ENCODE results near the gene BACE2.

BACE2 gene

DNA sequence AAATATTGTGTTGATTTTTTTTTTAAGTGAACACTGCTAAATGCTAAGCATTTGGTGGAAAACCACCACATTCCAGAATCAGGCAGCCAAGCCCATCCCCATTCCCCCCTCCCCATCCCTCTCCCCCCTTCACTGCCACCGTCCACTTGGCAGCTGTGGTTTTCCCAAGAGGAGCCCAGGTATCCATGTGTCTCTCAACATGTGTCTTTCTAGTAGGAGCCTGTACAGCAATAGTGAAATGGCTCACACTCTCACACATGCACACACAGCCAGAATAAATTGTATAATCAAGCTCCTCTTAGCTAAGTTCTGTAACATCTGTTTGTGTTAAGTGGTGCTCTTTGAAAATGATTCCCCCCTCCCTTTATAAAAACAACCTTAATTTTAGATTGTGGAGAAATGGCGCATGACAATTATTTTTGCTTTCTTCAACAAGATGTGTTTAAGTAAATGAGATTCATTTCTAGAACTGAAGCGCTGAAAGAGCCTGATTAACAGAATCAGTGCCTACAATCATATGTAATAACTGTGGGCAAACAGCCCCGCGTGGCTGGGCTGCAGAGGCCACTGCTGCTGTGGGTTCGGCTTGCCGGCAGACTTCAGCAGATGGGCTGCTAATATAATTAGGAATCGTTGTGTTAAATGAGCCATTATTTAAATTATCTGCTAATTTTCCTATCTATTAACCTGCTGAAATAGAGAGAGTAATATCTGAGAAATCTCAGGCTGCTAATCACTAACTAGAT lies 43.3 kb downstream of the BACE2 start:
- DNase-seq (ENCODE audit: low read depth in 2 of 2, low spot score in 1 of 2) = no peak

DNA sequence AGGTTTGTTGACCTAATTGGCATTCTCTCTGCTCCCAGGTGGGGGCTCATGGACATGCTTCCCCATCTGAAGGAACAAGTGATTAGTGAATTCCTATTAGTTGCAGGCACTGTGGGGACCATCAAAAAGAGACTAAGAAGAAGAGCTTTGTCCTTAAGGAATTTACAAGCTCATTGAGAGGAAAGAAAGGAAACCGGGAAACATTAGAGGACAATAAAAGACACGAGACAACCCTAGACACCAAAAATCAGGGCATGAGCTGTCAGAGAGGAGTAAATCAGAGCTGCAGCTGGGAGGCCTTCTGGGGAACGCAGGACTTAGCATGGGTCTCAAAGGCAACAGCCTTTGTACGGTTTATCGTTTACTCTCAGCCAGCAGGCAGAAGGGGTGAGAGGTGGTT lies 45.1 kb downstream of the BACE2 start:
- no peak for DNase-seq (ENCODE audit: low read depth in 2 of 2, low spot score in 1 of 2)

DNA sequence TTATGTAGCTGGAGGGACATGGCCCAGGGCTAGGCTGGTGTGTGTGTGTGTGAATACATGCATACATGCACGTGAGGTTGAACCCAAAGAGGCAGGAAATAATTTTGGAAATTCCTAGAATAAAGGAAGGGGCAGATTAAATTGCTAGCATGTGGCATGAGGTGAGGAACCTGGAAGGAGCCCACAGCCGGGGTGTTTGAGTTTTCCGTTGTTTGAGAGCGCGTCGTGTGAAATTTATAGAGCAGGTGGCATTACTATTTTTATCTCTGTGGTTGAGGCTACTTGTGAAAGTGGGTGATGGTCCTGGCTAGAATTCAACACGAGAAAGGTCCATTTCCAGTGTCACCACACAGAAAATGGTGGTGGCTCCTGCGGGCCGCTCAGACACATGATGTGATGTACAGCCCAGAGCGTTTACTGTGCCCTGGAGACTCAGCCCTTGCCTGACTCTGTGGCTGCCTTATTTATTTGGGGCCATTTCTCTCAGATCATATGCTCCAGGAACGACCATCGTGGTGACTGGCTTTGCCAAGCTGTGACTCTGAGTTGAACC lies 48.0 kb downstream of the BACE2 start:
- no peak for DNase-seq (ENCODE audit: low read depth in 2 of 2, low spot score in 1 of 2)

DNA sequence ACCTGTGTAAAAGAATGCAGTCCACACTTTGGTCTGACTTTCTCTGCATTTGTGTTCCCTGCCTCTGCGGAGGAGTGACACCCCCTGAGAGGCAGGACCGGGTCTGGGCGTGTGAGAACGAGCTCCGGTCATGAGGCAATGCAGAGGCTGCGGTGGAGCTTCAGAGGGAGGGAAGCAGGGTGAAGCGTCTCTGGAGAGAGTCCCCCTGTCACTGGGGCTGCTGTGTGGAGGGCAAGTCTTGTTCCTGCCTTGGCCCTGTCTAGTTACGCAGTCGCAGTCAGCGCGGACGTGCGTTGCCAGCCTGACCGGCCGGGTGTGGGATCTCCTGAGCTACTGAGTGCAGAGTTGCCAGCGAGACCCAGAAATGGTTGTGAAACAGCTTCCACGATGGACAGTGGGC lies 48.5 kb downstream of the BACE2 start:
- DNase-seq (ENCODE audit: low read depth in 2 of 2, low spot score in 1 of 2) = no peak

DNA sequence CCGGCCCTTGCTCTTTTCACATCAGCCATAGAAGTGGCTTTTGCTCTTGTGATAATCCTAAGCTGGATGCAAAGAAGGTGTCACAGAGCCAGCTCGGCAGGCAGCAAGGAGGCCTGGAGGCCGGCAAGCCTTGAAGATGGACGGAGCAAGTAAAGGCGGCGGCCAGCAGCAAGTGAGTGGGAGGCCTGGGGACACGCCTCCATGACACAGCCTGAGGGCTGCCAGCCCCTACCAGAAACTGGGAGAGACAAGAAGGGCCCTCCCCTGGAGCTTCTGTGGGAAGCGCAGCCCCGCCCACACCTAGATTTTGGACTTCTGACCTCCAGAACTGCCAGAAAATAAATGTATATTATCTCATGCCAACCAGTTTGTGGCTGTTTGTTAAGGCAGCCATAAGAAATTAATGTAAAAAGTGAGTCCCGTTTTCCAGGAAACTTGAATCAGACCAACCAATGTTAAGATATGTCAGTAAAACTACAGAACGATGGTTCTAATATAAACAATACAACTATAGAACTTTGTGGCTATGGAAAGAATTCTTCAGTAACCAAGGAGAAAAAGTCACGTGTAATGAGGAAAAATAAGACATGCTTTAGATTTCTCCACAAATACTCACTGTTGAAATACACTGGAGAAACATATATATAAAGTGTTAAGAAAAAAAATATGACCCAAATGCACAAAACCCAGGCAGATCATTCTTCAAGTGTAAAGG lies 49.9 kb downstream of the BACE2 start:
- DNase-seq (ENCODE audit: low read depth in 2 of 2, low spot score in 1 of 2) = no peak

DNA sequence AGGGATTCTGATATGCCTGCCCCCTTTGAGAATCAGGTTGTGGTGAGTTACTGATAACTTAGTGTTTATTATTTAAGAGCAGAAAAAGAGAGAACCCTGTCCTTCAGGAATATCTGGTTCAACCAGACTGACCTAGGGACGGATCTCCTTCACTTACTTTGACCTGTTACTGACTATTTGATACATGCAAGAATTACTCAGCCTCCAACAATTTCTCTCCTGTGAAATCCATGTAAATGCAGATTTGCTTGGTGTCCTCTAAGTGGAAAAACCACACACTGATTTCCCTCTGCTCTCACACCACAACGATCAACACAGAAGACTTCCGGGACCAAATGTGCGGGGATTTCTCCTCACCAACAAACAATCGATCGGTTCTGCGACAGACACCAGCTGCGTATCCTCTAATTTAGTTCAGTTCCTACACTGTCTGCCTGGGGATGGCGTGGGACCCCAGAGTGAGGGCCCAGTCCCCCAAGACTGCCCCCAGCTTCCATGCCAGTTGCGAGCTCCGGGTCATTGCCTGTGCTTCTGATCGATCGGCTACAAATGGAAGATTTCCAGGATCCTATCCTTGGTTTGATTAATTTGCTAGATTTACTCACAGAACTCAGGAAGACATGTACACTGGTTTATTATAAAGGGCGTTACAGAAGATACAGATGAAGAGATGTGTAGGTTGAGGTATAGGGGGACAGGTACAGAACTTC lies 51.7 kb downstream of the BACE2 start:
- DNase-seq (ENCODE audit: low read depth in 2 of 2, low spot score in 1 of 2) = no peak

DNA sequence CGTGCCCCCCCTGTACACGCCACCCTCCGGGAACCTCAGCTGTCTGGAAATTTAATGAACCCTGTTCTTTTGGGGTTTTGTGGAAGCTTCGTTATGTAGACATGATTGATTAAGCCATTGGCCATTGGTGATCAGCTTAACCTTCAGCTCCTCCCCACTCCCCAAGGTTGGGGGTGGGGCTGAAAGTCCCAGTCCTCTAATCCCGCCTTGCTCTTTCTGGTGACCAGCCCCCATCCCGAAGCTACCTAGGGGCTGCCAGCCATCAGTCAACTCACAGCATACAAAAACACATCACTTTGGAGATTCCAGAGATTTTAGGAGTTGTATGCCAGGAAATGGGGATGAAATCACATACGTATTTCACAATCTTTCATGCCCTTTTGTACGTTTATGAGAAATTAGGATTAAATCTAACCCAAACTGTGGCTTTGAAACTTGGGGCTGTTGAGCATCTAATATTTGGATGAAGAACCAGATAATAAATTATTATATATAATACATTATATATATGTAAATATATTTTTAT lies 52.3 kb downstream of the BACE2 start:
- no peak for DNase-seq (ENCODE audit: low read depth in 2 of 2, low spot score in 1 of 2)

DNA sequence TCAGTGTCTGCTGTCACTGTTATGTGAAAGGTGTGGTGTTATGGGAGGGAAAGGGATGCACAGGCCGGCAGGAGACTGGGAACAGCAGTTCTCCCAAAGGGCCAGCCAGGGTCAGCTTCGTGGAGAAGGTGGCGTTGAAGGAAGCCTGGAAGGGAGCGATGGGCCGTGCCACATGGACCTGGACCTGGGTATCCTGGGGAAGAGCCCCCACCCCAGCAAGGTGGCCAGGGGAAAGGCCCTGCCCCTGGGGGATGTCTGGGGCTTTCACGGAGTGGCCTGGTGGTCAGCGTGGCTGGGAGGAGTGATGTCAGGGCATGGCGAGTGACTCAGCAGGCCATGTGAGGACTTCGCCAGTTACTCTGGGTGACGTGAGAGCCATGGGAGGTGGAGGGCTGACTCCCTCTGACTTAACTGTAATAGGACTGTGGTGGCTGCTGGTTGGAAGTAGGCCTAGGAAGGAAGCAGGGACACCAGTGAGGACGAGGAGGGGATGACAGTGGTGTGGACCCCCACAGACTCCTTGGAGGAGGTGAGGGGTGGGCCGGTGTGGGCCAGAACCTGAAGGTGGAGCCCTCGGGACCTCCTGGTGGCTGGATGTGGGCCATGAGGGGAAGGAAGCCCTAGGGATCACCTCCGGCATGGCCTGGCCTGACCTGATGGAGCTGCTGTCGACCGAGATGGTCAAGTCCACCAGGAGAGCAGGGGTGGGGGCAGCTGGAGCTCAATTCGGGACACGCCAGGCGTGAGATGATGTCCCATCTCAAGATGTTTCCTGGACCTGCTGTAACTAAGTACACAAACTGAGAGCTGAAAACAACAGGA lies 54.5 kb downstream of the BACE2 start:
- no peak for DNase-seq (ENCODE audit: low read depth in 2 of 2, low spot score in 1 of 2)

DNA sequence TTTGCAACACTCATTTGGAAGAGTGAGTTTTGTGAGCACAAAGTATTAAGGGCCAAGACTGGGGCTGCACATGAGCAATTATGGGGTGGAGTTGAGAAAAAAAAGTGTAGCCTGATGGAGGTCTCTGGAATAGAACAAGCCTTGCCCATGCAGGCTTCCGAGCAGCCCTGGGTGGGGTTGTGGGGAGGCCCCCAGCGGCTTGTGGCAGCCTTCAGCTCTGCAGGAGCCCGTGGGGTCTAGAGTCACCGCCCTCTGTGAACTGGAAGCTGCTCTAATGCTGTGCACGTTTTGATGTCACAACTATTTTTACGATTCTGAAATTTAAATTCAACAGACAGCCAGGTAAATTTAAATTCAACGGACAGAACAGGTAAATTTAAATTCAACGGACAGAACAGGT lies 58.9 kb downstream of the BACE2 start:
- no peak for DNase-seq (ENCODE audit: low read depth in 2 of 2, low spot score in 1 of 2)

DNA sequence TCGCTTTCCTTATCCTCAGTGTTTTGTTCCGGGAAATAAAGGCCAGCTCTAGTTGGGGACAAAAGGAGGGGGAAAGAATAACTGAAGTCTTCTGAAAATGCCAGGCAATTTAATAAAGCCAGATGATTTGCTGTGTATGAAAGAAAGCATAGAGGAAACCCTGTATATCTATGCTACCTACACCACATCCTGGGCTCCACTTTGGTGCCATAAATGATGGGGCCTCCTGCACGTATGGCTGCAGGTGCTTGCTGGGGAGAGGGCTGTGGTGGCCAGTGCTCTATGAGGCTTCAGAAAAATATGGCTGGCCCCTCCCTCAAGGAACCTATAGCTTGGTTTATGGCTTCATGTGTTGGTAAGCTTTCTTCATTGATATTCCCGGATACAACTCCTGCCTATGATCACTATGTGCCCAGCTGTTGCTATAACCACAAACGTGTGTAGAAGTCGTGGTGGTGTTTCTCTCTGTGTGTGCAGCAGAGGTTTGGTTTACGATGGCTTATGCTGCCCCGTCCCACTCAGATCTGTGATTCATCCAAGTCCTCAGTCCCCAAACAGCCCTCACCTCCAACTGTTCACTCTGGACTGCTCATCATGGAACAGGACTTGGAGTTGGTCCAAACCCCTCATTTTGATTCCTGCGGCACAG lies 59.5 kb downstream of the BACE2 start:
- no peak for DNase-seq (ENCODE audit: low read depth in 2 of 2, low spot score in 1 of 2)

DNA sequence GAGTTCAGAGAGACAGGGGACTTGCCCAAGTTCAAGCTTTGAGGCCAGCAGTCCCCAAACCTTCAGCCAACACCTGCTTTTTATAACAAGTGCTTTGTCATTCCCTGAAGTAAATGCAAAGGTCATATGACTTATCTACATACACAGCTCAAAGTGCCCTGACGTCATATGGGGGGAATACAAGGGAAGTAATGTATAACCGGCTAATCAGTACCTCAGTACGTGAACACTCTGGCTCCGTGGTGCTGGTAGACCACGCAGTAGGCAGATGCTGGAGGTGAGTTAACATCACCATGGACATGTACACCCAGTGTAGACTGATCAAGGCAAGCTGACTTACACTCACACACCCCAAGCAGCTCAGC lies 60.0 kb downstream of the BACE2 start:
- no peak for DNase-seq (ENCODE audit: low read depth in 2 of 2, low spot score in 1 of 2)

DNA sequence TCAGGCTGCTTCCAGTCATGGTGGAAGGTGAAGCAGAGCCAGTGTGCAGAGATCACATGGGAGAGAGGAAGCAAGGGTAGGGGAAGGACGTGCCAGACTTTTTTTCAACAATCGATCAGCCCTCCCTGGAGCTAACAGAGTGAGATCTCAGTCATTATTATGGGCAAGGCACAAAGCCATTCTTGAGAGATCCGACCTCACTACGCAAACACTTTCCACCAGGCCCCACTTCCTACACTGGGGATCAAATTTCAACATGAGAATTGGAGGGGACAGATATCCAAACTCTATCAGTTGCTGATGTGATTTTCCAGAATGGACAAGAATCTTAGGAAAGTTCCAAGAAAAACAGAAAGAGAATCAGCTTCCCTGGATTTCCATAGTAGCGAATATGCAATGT lies 60.5 kb downstream of the BACE2 start:
- no peak for DNase-seq (ENCODE audit: low read depth in 2 of 2, low spot score in 1 of 2)

DNA sequence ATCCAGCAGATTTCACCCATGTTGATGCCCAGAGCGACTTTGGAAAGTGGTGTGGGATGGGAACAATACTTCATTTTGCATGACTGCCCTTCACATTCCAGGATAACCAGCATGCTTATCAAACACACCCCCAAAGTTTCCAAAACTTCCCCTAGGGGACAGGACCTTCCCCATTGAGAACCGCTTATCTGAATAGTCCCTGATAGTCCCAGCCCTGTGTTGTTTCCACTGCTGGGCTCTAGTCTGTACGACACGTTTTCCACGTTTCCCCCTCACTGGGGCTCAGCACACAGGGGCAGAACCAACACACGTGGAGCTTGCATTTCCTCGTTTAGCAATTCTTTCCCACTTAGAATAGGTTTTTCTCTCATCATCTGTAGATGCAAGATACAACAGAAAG lies 61.0 kb downstream of the BACE2 start:
- no peak for DNase-seq (ENCODE audit: low read depth in 2 of 2, low spot score in 1 of 2)

DNA sequence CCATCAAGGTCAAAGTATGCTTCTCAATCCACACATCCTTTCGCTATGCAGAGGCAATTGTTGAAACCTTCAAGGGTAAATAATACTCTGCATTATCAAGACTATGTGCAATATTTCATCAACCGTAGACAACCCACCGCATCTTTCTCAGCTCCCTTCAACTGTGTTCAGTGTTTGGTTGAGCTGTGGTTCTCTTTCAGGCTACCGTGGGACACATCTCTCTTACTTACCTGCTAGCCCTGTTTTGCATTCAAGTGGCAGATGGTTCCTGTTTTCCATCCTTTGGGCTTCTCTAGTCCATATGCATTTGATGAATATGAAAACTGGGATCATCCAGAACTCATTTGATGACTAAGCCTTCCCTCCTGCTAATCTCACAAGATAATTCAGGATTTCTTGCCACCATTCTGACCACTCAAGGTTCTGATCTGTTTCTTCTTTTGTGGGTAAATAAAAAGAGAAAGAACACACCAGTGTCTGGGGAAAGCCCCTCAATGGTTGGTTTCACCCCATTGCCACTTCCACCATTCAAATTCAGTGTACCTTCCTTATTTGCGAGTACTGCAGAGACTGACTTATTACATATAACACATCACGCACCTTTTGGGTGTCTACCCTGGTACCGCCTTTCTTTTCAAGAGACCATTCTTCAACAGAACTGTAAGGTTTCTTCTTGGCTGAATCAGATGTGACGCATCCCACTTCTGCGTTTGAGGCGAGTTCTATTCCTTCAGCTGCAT lies 61.7 kb downstream of the BACE2 start:
- DNase-seq (ENCODE audit: low read depth in 2 of 2, low spot score in 1 of 2) = no peak

DNA sequence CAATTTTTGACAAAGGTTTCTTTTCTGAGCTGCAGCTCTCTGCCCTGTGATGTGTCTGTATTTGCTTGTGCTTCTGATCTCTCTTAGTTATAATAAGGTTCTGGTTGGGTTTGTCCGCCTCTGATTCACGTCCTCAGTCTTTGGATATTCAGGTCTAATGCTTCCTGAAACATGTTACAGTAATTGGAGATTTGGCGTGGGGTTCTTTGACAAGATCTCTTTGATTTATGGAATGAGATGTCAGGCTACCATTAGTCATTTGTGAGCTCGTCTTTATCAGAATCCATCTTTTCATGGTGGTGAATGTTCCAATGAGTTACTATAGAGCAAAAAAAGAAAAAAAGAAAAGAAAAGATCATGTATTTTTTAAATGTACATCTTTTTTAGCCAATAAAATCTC lies 62.5 kb downstream of the BACE2 start:
- no peak for DNase-seq (ENCODE audit: low read depth in 2 of 2, low spot score in 1 of 2)

DNA sequence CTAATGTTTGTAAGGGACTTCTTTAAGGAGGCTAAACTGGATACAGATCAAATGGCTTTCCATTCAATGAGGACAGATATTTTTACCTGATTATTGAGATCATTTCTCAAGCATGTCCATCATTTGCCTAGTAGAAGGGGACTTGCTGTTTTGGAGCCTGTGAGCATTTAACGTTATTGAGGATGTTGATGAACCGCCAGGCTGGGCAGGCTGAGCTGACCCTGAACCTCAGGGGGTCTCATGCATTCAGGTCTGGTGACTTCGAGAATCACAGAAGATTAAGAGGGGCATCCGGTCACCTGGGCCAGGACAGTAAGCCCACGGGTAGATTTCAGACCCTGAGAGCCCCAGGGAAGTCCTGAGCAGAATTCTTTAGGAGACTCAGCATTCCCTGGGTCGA lies 63.1 kb downstream of the BACE2 start:
- DNase-seq (ENCODE audit: low read depth in 2 of 2, low spot score in 1 of 2) = no peak

DNA sequence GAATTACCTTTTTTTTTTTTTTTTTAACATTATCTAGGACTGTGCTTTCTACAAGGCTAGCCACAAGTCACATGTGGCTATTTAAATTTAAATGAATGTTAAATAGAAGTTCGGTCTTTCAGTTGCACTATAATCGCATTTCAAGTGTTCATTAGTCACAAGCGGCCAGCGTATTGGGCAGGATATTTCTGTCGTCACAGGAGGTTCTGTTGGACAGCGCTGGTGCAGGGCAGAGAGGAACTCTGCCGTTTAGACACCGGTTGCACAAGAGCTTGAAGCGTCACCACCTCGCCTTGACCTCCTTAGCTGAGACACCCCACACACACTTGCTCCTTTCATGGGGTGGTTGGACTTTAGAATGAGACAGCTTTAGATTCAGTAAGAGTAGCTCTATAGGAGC lies 64.1 kb downstream of the BACE2 start:
- no peak for DNase-seq (ENCODE audit: low read depth in 2 of 2, low spot score in 1 of 2)

DNA sequence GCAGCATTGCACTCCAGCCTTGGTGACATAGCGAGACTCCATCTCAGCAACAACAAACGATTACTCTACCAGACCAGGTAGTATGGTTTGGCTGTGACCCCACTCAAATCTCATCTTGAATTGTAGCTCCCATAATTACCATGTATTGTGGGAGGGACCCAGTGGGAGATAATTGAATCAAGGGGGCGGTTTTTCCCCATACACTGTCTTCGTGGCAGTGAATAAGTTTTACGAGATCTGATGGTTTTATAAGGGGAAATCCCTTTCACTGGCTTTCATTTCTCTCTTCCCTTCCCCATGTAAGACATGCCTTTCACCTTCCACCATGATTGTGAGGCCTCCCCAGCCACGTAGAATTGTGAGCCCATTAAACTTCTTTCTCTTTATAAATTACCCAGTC lies 66.0 kb downstream of the BACE2 start:
- no peak for DNase-seq (ENCODE audit: low read depth in 2 of 2, low spot score in 1 of 2)

DNA sequence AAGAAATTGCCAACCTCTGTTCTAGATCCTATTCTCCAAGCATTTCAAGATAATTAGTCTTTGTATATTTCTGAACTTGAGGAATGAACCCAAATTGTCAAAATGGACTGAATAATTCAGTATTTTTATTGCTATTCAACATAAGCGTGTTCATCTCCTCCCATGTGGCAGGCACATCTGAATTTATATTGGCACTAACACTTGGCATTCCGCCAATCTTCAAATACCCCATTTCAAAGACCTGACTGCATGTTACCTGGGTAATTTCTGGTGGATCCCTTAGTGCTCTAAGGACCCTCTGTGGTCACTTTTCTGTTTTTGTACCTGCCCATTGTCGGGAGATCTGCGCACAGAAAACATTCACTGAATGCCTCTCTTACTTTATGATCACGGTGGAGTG lies 66.6 kb downstream of the BACE2 start:
- DNase-seq (ENCODE audit: low read depth in 2 of 2, low spot score in 1 of 2) = no peak

DNA sequence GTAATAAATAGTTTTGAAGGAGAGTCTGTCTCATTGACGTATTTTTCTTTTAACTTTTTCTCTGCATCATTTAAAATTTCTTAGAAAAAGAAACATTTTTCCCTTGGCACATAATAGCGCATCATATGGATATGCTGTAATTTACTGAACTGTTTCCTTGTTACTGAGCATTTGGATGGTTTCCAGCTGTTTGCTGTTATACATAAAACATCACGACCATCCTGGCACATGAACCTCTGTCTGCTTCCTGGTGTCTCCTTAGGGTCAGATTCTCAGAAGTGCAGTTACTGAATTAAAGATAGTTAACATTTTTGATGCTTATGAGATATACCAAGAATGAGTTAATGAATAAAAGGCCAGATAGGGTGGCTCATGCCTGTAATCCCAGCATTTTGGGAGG lies 67.2 kb downstream of the BACE2 start:
- DNase-seq (ENCODE audit: low read depth in 2 of 2, low spot score in 1 of 2) = no peak

All from stimulated activated CD8-positive, alpha-beta memory T cell treated with anti-CD3 and anti-CD28 coated beads, Interleukin-4, amount 100 ng/mL, for 1 hour (primary cell).